Measurements from ENCODE around the gene RPS21.
A peak's percentile ranks its signal among the peaks of the same experiment; 100 is the strongest.

- TF ChIP-seq CTCF (IDR thresholded peaks at IDR 0.05) (no peak), POLR2AphosphoS5 (IDR thresholded peaks at IDR 0.05; ENCODE audit: low read depth, low read length) (peak; percentile 48; the same call in 1 of the 2 replicates)
Measured at GRCh38 chr20:62391165-62392076, 4.5 kb downstream of the RPS21 start.
